ENCODE data around the gene SEMA6B.

The SEMA6B gene

DNA sequence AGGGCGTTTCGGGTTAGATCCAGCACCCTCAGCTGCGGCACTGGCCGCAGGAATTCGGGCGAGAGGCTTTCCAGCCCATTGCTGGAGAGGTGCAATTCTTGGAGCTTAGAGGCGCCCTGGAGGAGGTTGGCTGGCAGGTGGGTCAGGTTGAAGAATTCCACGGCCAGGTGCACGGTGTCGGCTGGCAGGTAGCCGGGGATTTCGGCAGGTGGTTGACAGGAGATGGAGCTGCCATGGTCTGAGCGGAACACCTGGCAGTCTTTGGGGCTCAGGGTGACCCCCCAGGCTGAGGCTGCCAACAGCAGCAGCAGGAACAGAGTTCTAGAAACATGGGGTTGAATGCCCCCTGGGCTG, 20.9 kb downstream of the SEMA6B start:
- no peak for TF ChIP-seq EZH2phosphoT487 (IDR thresholded peaks at IDR 0.05; ENCODE audit: borderline replicate concordance, low read length)
- TF ChIP-seq, protein P1, sequence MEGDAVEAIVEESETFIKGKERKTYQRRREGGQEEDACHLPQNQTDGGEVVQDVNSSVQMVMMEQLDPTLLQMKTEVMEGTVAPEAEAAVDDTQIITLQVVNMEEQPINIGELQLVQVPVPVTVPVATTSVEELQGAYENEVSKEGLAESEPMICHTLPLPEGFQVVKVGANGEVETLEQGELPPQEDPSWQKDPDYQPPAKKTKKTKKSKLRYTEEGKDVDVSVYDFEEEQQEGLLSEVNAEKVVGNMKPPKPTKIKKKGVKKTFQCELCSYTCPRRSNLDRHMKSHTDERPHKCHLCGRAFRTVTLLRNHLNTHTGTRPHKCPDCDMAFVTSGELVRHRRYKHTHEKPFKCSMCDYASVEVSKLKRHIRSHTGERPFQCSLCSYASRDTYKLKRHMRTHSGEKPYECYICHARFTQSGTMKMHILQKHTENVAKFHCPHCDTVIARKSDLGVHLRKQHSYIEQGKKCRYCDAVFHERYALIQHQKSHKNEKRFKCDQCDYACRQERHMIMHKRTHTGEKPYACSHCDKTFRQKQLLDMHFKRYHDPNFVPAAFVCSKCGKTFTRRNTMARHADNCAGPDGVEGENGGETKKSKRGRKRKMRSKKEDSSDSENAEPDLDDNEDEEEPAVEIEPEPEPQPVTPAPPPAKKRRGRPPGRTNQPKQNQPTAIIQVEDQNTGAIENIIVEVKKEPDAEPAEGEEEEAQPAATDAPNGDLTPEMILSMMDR (IDR thresholded peaks at IDR 0.05; ENCODE audit: low read depth, low read length, poor library complexity, severe bottlenecking): no peak
- Histone ChIP-seq H3F3A (ENCODE audit: control insufficient read depth, insufficient read depth) (no peaks in the 10 kb centered on the region), H3K9me3 (ENCODE audit: control insufficient read depth, insufficient read depth, low read length) (peaks cover 4% of the 10 kb centered on the region; the same call in 1 of the 2 replicates), H3K4me3 (ENCODE audit: low read length) (no peak overlapping the region), H4K20me1 (ENCODE audit: control insufficient read depth, insufficient read depth, low read depth, low read length) (no peaks in the 10 kb centered on the region), H3K79me2 (ENCODE audit: control insufficient read depth, low read length) (no peaks in the 10 kb centered on the region), H3K9me2 (replicated peaks; ENCODE audit: control insufficient read depth, low read length) (no peaks in the 10 kb centered on the region), H3K4me2 (ENCODE audit: low read length) (no peak overlapping the region), H3K27ac (ENCODE audit: low read depth, low read length) (no peak overlapping the region), H3K36me3 (ENCODE audit: control insufficient read depth, low read length) (no peaks in the 10 kb centered on the region), H3K4me1 (ENCODE audit: control insufficient read depth, low read length) (peaks cover 23% of the 10 kb centered on the region), H3K27me3 (ENCODE audit: control insufficient read depth, low read length) (0 out of 2 replicates have a peak, but pooled peaks cover 2% of the 10 kb centered on the region)

DNA sequence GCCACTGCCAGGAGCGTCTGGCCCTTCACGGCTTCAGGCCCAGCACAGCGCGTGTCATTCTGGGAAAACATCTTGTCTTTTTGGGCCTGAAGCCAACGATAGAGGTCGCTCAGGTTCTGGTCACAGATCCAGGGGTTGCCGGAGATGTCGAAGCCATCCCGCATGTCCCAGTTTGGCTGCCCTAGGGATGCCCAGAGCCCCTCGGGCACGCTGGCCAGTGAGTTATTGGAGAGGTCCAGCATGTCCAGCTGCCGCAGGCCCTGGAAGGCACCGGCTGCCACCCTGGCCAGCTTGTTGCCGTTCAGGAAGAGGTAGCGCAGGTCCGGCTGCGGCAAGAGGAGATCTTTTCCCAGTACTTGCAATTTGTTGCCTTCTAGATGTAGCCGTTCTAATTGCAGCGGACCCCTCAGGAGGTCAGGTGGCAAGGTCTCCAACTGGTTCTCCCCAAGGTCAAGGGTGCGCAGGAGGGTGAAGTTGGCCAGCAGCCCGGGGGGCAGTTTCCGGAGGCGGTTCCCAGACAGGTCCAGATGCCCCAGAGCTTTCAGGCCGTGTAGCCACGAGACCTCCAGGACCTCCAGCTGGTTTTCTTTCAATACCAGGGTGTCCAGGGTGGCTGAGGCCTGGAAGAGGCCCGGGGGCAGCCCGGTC, 21.4 kb downstream of the SEMA6B start:
- H3K27me3 ChIP-seq (ENCODE audit: control insufficient read depth, low read length): 0 out of 2 replicates have a peak, but pooled peaks cover 2% of the 10 kb centered on the region
- no peaks in the 10 kb centered on the region for H3K79me2 ChIP-seq (ENCODE audit: control insufficient read depth, low read length)
- H3K27ac ChIP-seq (ENCODE audit: low read depth, low read length): no peak overlapping the region
- no peaks in the 10 kb centered on the region for H3K9me2 ChIP-seq (replicated peaks; ENCODE audit: control insufficient read depth, low read length)
- no peaks in the 10 kb centered on the region for H4K20me1 ChIP-seq (ENCODE audit: control insufficient read depth, insufficient read depth, low read depth, low read length)
- no peaks in the 10 kb centered on the region for H3K36me3 ChIP-seq (ENCODE audit: control insufficient read depth, low read length)
- H3K4me1 ChIP-seq (ENCODE audit: control insufficient read depth, low read length): peaks cover 23% of the 10 kb centered on the region
- H3K4me2 ChIP-seq (ENCODE audit: low read length): no peak overlapping the region
- no peak overlapping the region for H3K4me3 ChIP-seq (ENCODE audit: low read length)
- TF ChIP-seq EZH2phosphoT487 (IDR thresholded peaks at IDR 0.05; ENCODE audit: borderline replicate concordance, low read length): no peak
- TF ChIP-seq, protein P1 (IDR thresholded peaks at IDR 0.05; ENCODE audit: low read depth, low read length, poor library complexity, severe bottlenecking): no peak
- H3F3A ChIP-seq (ENCODE audit: control insufficient read depth, insufficient read depth): no peaks in the 10 kb centered on the region
- H3K9me3 ChIP-seq (ENCODE audit: control insufficient read depth, insufficient read depth, low read length): peaks cover 4% of the 10 kb centered on the region; the same call in 1 of the 2 replicates

DNA sequence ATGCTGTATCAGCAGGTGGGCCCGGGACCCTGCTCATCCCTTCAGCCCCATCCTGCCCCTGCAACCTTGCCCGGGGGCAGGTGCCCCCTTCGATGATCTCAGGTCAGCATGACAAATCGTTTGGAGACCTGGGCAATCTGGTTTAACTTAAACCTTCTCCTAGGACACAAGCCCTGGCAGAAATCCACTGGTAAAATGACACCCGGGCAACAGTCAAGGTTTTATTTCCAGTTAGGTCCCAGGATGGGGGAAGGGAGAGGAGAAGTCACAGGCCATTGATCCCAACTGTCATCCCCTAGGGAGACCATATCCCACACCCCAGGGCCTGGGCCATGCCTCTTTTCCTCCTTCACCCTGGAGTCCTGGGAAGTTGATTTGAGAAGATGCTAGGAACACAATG, 22.7 kb downstream of the SEMA6B start:
- no peak overlapping the region for H3K27ac ChIP-seq (ENCODE audit: low read depth, low read length)
- H3K4me2 ChIP-seq (ENCODE audit: low read length): no peak overlapping the region
- TF ChIP-seq, protein P1 (IDR thresholded peaks at IDR 0.05; ENCODE audit: low read depth, low read length, poor library complexity, severe bottlenecking): no peak
- TF ChIP-seq EZH2phosphoT487 (IDR thresholded peaks at IDR 0.05; ENCODE audit: borderline replicate concordance, low read length): no peak
- H3K9me3 ChIP-seq (ENCODE audit: control insufficient read depth, insufficient read depth, low read length): peaks cover 4% of the 10 kb centered on the region; the same call in 1 of the 2 replicates
- H3K9me2 ChIP-seq (replicated peaks; ENCODE audit: control insufficient read depth, low read length): no peaks in the 10 kb centered on the region
- H3K4me1 ChIP-seq (ENCODE audit: control insufficient read depth, low read length): peaks cover 23% of the 10 kb centered on the region
- H3K79me2 ChIP-seq (ENCODE audit: control insufficient read depth, low read length): no peaks in the 10 kb centered on the region
- H3K36me3 ChIP-seq (ENCODE audit: control insufficient read depth, low read length): no peaks in the 10 kb centered on the region
- no peak overlapping the region for H3K4me3 ChIP-seq (ENCODE audit: low read length)
- no peaks in the 10 kb centered on the region for H4K20me1 ChIP-seq (ENCODE audit: control insufficient read depth, insufficient read depth, low read depth, low read length)
- H3K27me3 ChIP-seq (ENCODE audit: control insufficient read depth, low read length): 0 out of 2 replicates have a peak, but pooled peaks cover 2% of the 10 kb centered on the region
- H3F3A ChIP-seq (ENCODE audit: control insufficient read depth, insufficient read depth): no peaks in the 10 kb centered on the region

All from DOHH2 (cell line).